Neural crest cell (in vitro differentiated cells): Measurements from ENCODE around the gene L3MBTL4. TPM values are rescaled to one million over a fixed set of nuclear protein-coding genes. Genes with fewer than 3 reads are reported as not detected.

Experiments
- DNase-seq: peaks from one replicate; pipeline ENCODE4 v3.0.0; 2021; ENCODE audit warnings: low read depth, mixed read lengths, low spot score
- H3K27ac Mint-ChIP-seq: one replicate; pipeline ENCODE4 v1.8.0; 2021; ENCODE audit warnings: mild to moderate bottlenecking, mixed read lengths; ENCODE audit not compliant: unreplicated experiment
- H3K27me3 Mint-ChIP-seq: 2 replicates; pipeline ENCODE4 v1.8.0; 2021; ENCODE audit warnings: low read depth, mild to moderate bottlenecking, mixed read lengths
- H3K36me3 Mint-ChIP-seq: 2 replicates; pipeline ENCODE4 v1.8.0; 2021; ENCODE audit warnings: low read depth, mild to moderate bottlenecking, mixed read lengths
- H3K4me1 Mint-ChIP-seq: 2 replicates; pipeline ENCODE4 v1.8.0; 2021; ENCODE audit warnings: mixed read lengths
- H3K4me3 Mint-ChIP-seq: one replicate; pipeline ENCODE4 v1.8.0; 2021; ENCODE audit warnings: mild to moderate bottlenecking, mixed read lengths
- H3K9me3 Mint-ChIP-seq: 2 replicates; pipeline ENCODE4 v1.8.0; 2021; ENCODE audit warnings: mixed read lengths
- total RNA-seq: library from RNA; stranded (reverse); gene quantifications from 2 replicates; pipeline ENCODE4 v1.2.1, GENCODE V29; 2021
- TF ChIP-seq, protein P1 (sequence below): fragments of 200-600 bp; sonication (generic); conservative IDR thresholded peaks from 2 replicates; pipeline ENCODE4 v1.5.0; 2021; ENCODE audit warnings: antibody characterized with exemption, mild to moderate bottlenecking

L3MBTL4 gene
- total RNA-seq, 1 donor from 2014 or later, result 0.65 TPM

DNA sequence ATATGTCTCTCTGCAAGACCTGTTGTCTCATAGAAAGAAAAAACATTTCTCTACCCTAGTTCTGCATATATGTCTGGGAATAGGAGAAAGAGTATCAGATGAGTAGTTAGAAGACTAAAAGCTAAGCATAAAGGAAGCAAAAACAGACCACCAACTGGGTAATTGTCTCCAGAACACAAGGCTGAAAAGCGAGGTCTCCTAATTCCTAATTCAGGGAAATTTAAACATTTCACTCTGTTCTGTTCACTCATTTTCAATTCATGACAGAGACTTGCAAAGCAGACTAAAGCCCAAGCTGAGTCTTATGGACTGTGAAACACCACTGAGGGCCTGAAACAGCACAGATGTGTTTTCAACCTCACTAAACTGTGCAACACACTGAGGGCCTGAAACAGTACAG lies 294.9 kb downstream of the L3MBTL4 start:
- Mint-ChIP-seq H3K9me3 (peaks cover 4% of the 10 kb centered on the region), H3K27me3 (no peaks in the 10 kb centered on the region), H3K27ac (no peak overlapping the region), H3K4me3 (no peak overlapping the region), H3K4me1 (peaks cover 20% of the 10 kb centered on the region), H3K36me3 (no peaks in the 10 kb centered on the region)
- no peak for DNase-seq
- TF ChIP-seq, protein P1, sequence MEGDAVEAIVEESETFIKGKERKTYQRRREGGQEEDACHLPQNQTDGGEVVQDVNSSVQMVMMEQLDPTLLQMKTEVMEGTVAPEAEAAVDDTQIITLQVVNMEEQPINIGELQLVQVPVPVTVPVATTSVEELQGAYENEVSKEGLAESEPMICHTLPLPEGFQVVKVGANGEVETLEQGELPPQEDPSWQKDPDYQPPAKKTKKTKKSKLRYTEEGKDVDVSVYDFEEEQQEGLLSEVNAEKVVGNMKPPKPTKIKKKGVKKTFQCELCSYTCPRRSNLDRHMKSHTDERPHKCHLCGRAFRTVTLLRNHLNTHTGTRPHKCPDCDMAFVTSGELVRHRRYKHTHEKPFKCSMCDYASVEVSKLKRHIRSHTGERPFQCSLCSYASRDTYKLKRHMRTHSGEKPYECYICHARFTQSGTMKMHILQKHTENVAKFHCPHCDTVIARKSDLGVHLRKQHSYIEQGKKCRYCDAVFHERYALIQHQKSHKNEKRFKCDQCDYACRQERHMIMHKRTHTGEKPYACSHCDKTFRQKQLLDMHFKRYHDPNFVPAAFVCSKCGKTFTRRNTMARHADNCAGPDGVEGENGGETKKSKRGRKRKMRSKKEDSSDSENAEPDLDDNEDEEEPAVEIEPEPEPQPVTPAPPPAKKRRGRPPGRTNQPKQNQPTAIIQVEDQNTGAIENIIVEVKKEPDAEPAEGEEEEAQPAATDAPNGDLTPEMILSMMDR, result no peak

- H3K4me3 Mint-ChIP-seq, result no peak overlapping the region
- TF ChIP-seq, protein P1, result no peak
- no peak for DNase-seq
- H3K4me1 Mint-ChIP-seq, result peaks cover 20% of the 10 kb centered on the region
- no peaks in the 10 kb centered on the region for H3K27me3 Mint-ChIP-seq
- no peak overlapping the region for H3K27ac Mint-ChIP-seq
- H3K9me3 Mint-ChIP-seq, result peaks cover 4% of the 10 kb centered on the region
- H3K36me3 Mint-ChIP-seq, result no peaks in the 10 kb centered on the region
Observed at GRCh38 chr18:6118080-6118479, 296.6 kb downstream of the L3MBTL4 start.

DNA sequence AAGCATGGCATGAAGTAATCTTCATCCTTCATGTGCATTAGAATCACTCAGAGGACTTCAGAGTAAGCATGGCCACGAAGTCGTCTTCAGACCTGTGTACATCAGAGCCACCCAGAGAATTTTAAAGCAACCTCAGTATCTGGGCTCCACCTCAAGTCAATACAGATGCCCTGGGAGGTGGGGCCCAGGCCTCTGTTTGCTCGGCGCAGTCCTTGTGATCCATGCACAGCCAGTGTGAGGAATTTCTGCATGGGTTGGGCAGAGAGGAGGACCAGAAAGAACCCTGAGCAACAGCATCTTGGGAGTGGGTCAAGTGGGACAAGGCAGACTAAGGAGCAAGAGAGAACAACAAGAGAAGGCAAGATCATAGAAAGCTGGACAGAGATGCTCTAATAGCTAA lies 299.0 kb downstream of the L3MBTL4 start:
- Mint-ChIP-seq H3K9me3 (no peaks in the 10 kb centered on the region), H3K27me3 (no peaks in the 10 kb centered on the region), H3K36me3 (no peaks in the 10 kb centered on the region), H3K4me3 (no peak overlapping the region), H3K4me1 (peaks cover 14% of the 10 kb centered on the region), H3K27ac (no peak overlapping the region)
- no peak for DNase-seq
- TF ChIP-seq, protein P1, result no peak

DNA sequence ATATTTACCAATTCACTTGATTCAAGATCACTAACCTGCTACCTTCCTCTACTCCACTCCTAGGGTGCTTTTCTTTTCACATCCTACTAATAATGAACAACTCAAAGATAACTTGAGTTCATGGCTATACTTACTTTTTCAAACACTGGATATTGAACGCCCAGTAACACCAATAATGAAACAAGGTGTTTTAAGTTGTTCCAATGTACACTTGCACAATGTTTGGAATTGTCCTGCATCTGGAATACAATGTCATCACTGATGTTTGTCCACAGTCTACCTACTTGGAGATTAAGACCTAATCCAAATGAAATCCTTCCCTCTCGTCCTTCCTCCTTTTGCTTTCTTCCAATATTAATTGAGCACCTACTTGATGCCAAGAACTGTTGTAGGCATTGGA lies 301.1 kb downstream of the L3MBTL4 start:
- no peak overlapping the region for H3K4me3 Mint-ChIP-seq
- DNase-seq, result no peak
- H3K36me3 Mint-ChIP-seq, result no peaks in the 10 kb centered on the region
- TF ChIP-seq, protein P1, result no peak
- no peaks in the 10 kb centered on the region for H3K27me3 Mint-ChIP-seq
- no peaks in the 10 kb centered on the region for H3K4me1 Mint-ChIP-seq
- no peaks in the 10 kb centered on the region for H3K9me3 Mint-ChIP-seq
- no peak overlapping the region for H3K27ac Mint-ChIP-seq

DNA sequence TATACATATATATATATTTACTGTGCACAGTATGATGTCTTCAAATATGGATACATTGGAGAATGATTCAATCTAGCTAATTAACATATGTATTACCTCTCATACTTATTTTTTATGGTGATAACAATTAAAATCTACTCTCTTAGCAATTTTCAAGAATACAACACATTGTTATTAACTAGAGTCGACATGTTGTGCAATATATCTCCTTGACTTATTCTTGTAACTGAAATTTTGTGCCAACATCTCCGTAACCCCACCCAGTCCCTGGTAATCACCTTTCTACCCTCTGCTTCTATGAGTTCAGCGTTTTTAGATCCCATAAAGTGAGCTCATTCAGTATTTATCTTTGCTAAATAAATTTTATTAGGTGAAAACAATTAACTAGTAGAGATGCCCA lies 303.0 kb downstream of the L3MBTL4 start:
- no peaks in the 10 kb centered on the region for H3K36me3 Mint-ChIP-seq
- H3K4me3 Mint-ChIP-seq, result no peak overlapping the region
- H3K9me3 Mint-ChIP-seq, result no peaks in the 10 kb centered on the region
- TF ChIP-seq, protein P1, result no peak
- no peak overlapping the region for H3K27ac Mint-ChIP-seq
- no peak for DNase-seq
- no peaks in the 10 kb centered on the region for H3K27me3 Mint-ChIP-seq
- no peaks in the 10 kb centered on the region for H3K4me1 Mint-ChIP-seq

DNA sequence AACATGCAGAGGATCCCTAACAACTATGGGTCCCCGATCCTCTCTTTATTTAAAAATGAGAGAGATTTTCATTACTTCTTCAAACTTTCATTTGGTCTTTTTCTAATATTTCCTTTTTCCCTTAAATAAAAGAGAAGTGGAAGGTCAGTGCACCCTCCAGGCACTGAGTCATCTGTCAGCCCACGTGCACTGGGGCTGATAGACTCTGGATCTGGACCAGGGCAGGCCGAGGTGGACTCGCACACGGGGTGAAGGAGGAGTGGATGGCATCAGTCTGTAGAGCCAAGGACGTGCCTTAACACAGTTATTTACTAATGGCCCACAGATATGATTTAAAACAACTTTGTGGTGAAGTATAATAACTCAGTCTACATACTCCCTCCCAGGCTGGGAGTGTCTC lies 305.0 kb downstream of the L3MBTL4 start:
- TF ChIP-seq, protein P1, result no peak
- no peak overlapping the region for H3K4me3 Mint-ChIP-seq
- H3K36me3 Mint-ChIP-seq, result no peaks in the 10 kb centered on the region
- H3K4me1 Mint-ChIP-seq, result peaks cover 6% of the 10 kb centered on the region
- DNase-seq, result no peak
- H3K27ac Mint-ChIP-seq, result no peak overlapping the region
- H3K27me3 Mint-ChIP-seq, result no peaks in the 10 kb centered on the region
- no peaks in the 10 kb centered on the region for H3K9me3 Mint-ChIP-seq
